Endothelial cell of umbilical vein (primary cell): ENCODE data around the gene PKHD1. TPM values are rescaled to one million over a fixed set of nuclear protein-coding genes. Genes with fewer than 3 reads are reported as not detected.

Source experiments
- BruUV-seq: library from RNA; stranded (reverse); fragments of 400-500 nt; replicated peaks from 2 replicates; lab custom pipeline; 2021; lab: Mats Ljungman, UMichigan
- CTCF ChIA-PET: fragments of 300-600, 350-600 bp; sonication (Branson Sonifier 250); formaldehyde crosslinking; loops from one replicate; lab custom pipeline; 2021; ENCODE audit warnings: antibody characterized with exemption, inconsistent platforms; lab: Charles Lee
- POLR2A ChIA-PET: fragments of 300-600, 350-600 bp; sonication (Branson Sonifier 250); formaldehyde crosslinking; loops from one replicate; lab custom pipeline; 2021; ENCODE audit warnings: antibody characterized with exemption, inconsistent platforms; lab: Charles Lee
- DNase-seq: peaks from one replicate; pipeline ENCODE4 v3.0.0-alpha.2; 2011; ENCODE audit warnings: low read depth, low spot score
- FAIRE-seq: peaks from 2 replicates; lab custom pipeline; 2011; peaks lifted over from hg19 to GRCh38; lab: Jason Lieb, UNC
- H2AFZ ChIP-seq: 2 replicates; pipeline ENCODE4 v1.6.0; 2012; ENCODE audit warnings: low read depth, low read length, control low read depth, inconsistent platforms
- H3K27ac ChIP-seq: 2 replicates; pipeline ENCODE4 v1.5.1; 2011; ENCODE audit warnings: low read depth, mild to moderate bottlenecking, control low read depth, low read length, moderate library complexity; ENCODE audit not compliant: insufficient read depth
- H3K27me3 ChIP-seq, 2 experiments: 2 replicates each; pipeline versions ENCODE4 v1.6.0 to v1.6.1; 2011; ENCODE audit warnings: low read length in 2 of 2, mixed read lengths in 1 of 2; ENCODE audit not compliant: control insufficient read depth in 2 of 2, insufficient read depth in 2 of 2
- H3K36me3 ChIP-seq, 2 experiments: 2 replicates in 1 of 2; 3 replicates in 1 of 2; pipeline ENCODE4 v1.5.1; 2011; ENCODE audit warnings: low read length in 2 of 2, mild to moderate bottlenecking in 1 of 2, moderate library complexity in 1 of 2; ENCODE audit not compliant: control insufficient read depth in 2 of 2, insufficient read depth in 2 of 2; ENCODE audit errors: extremely low read depth in 1 of 2
- H3K4me1 ChIP-seq: 3 replicates; pipeline ENCODE4 v1.5.1; 2011; ENCODE audit warnings: mild to moderate bottlenecking, low read length; ENCODE audit not compliant: control insufficient read depth, insufficient read depth; ENCODE audit errors: extremely low read depth
- H3K4me2 ChIP-seq: 2 replicates; pipeline ENCODE4 v1.6.1; 2011; ENCODE audit warnings: low read length, control low read depth, mixed read lengths; ENCODE audit not compliant: insufficient read depth
- H3K4me3 ChIP-seq, 3 experiments: fragments of 200-600 bp in 1 of 3; sonication (generic), shearing (Covaris generic) in 1 of 3; replicated peaks in 1 of 3; 2 replicates each; pipeline ENCODE4 v1.5.1; 2011 to 2016; ENCODE audit warnings: control low read depth in 3 of 3, low read length in 3 of 3, mild to moderate bottlenecking in 2 of 3, inconsistent platforms in 1 of 3, low read depth in 1 of 3, moderate library complexity in 1 of 3; ENCODE audit not compliant: insufficient read depth in 1 of 3
- H3K79me2 ChIP-seq: 2 replicates; pipeline ENCODE4 v1.6.0; 2012; ENCODE audit warnings: low read length, inconsistent platforms; ENCODE audit not compliant: control insufficient read depth, insufficient read depth
- H3K9ac ChIP-seq: replicated peaks from 2 replicates; pipeline ENCODE3; 2011; ENCODE audit warnings: low read length, control low read depth; ENCODE audit not compliant: insufficient read depth; ENCODE audit errors: extremely low read depth
- H3K9me1 ChIP-seq: replicated peaks from 3 replicates; pipeline ENCODE4 v1.6.0; 2011; ENCODE audit warnings: mild to moderate bottlenecking, low read length; ENCODE audit not compliant: control insufficient read depth, insufficient read depth; ENCODE audit errors: extremely low read depth
- H3K9me3 ChIP-seq: replicated peaks from 2 replicates; pipeline ENCODE4 v1.5.1; 2012; ENCODE audit warnings: low read length, inconsistent platforms; ENCODE audit not compliant: control insufficient read depth, insufficient read depth
- H4K20me1 ChIP-seq: replicated peaks from 2 replicates; pipeline ENCODE3; 2011; ENCODE audit warnings: mild to moderate bottlenecking, low read length; ENCODE audit not compliant: control insufficient read depth, insufficient read depth; ENCODE audit errors: extremely low read depth
- CTCF ChIP-seq, 2 donors: IDR thresholded peaks; 1 replicate in 1 of 2; 2 replicates in 1 of 2; pipeline ENCODE4 v1.5.1; 2011; ENCODE audit warnings: low read length in 2 of 2, mild to moderate bottlenecking in 2 of 2, moderate library complexity in 2 of 2, control low read depth in 1 of 2, inconsistent platforms in 1 of 2, low read depth in 1 of 2; ENCODE audit not compliant: insufficient read depth in 1 of 2; ENCODE audit errors: extremely low read depth in 1 of 2
- EZH2 ChIP-seq: IDR thresholded peaks from 2 replicates; pipeline ENCODE4 v1.6.1; 2012; ENCODE audit warnings: borderline replicate concordance, low read depth, mild to moderate bottlenecking, moderate library complexity, low read length, inconsistent platforms; ENCODE audit not compliant: severe bottlenecking
- FOS ChIP-seq: IDR thresholded peaks from 2 replicates; pipeline ENCODE4 v1.6.1; 2011; ENCODE audit warnings: mild to moderate bottlenecking, low read length, moderate library complexity, borderline replicate concordance; ENCODE audit not compliant: insufficient read depth
- GATA2 ChIP-seq: IDR thresholded peaks from 2 replicates; pipeline ENCODE4 v1.7.0; 2011; ENCODE audit warnings: low read depth, mild to moderate bottlenecking, moderate library complexity, mixed read lengths, low read length; ENCODE audit not compliant: insufficient read length, insufficient read depth
- JUN ChIP-seq: IDR thresholded peaks from 2 replicates; pipeline ENCODE4 v1.6.1; 2011; ENCODE audit warnings: borderline replicate concordance, low read depth; ENCODE audit not compliant: insufficient read length, insufficient read depth
- MAX ChIP-seq: IDR thresholded peaks from 2 replicates; pipeline ENCODE4 v1.6.1; 2011; ENCODE audit not compliant: insufficient read depth, insufficient read length
- MYC ChIP-seq: IDR thresholded peaks from one replicate; pipeline ENCODE4 v1.6.1; 2011; ENCODE audit warnings: mild to moderate bottlenecking, low read depth, low read length
- POLR2A ChIP-seq: IDR thresholded peaks from 2 replicates; pipeline ENCODE4 v1.6.1; 2012; ENCODE audit warnings: low read depth, mild to moderate bottlenecking, control low read depth, low read length
- POLR2AphosphoS5 ChIP-seq: IDR thresholded peaks from 2 replicates; pipeline ENCODE4 v1.6.1; 2012; ENCODE audit warnings: low read depth, mild to moderate bottlenecking, control low read depth, low read length, moderate library complexity; ENCODE audit not compliant: insufficient read depth
- dilution Hi-C: fragments of 300-500 bp; cut with MboI; formaldehyde crosslinking; loops from one replicate; pipeline ENCODE4 v1.15.0; 2019; ENCODE audit warnings: low sequenced_read_pairs; ENCODE audit not compliant: extremely low pct_ligation_motif_present
- intact Hi-C: fragments of 100-400 bp; cut with micrococcal nuclease; formaldehyde crosslinking; loops from one replicate; pipeline ENCODE4 v1.10.0; 2022
- polyA plus RNA-seq, 4 experiments: library from polyadenylated mRNA; depleted of rRNA in 3 of 4; stranded (reverse) in 3 of 4; unstranded in 1 of 4; fragments of >200 nt; gene quantifications; 2 replicates each; pipeline versions ENCODE4 v1.2.1 to v1.2.3, GENCODE V29; 2011 to 2012; ENCODE audit warnings: missing spikeins in 1 of 4
- total RNA-seq: library from RNA; stranded (reverse); gene quantifications from 2 replicates; pipeline ENCODE4 v1.2.3, GENCODE V29; 2021

Gene PKHD1
- total and polyA plus RNA-seq, 2 donors (not counting 3 experiments of a cell fraction or from before 2014, with no cell fraction given): not detected

- no peaks in the 10 kb centered on the region for H4K20me1 ChIP-seq
- H3K9ac ChIP-seq: no peak overlapping the region
- FAIRE-seq: no peak
- no peaks in the 10 kb centered on the region for H3K79me2 ChIP-seq
- DNase-seq: no peak
- H3K9me1 ChIP-seq: no peaks in the 10 kb centered on the region
- TF ChIP-seq MYC: no peak
- no peak for TF ChIP-seq FOS
- TF ChIP-seq JUN: no peak
- no peak for TF ChIP-seq GATA2
- TF ChIP-seq CTCF (IDR thresholded peaks at IDR 0.05; ENCODE audit: extremely low read depth in 1 of 2, insufficient read depth in 1 of 2, low read depth in 1 of 2, low read length in 2 of 2): no peak
- TF ChIP-seq POLR2AphosphoS5: no peak
- TF ChIP-seq MAX: no peak
- no peak for TF ChIP-seq POLR2A
- TF ChIP-seq EZH2: no peak
- no peak overlapping the region for H3K4me2 ChIP-seq
- no peak overlapping the region for H2AFZ ChIP-seq
- H3K27ac ChIP-seq: no peak overlapping the region
- H3K27me3 ChIP-seq: no peaks in the 10 kb centered on the region
- H3K9me3 ChIP-seq: peaks cover 2% of the 10 kb centered on the region
- no peak overlapping the region for H3K4me3 ChIP-seq
- dilution Hi-C loops: no loop called here
- ChIA-PET POLR2A (no interaction called here), CTCF (no interaction called here)
- no peaks in the 10 kb centered on the region for H3K4me1 ChIP-seq
- no peaks in the 10 kb centered on the region for H3K36me3 ChIP-seq
- intact Hi-C loops: no loop called here
- BruUV-seq: no TSS peak
These were observed 295.0 kb downstream of the PKHD1 start for GRCh38 chr6:51792273-51793030.
